HL-60 (cell line): ENCODE results near the gene RASSF5.

Experiments used
- DNase-seq, 2 experiments: peaks; one replicate each; pipeline ENCODE4 v3.0.0-alpha.2; 2010 to 2020; ENCODE audit warnings: low read depth in 1 of 2, low spot score in 1 of 2
- H3K27ac ChIP-seq: fragments of 250-450 bp; sonication (Bioruptor Pico); replicated peaks from 2 replicates; pipeline ENCODE4 v1.5.1; 2020; ENCODE audit warnings: mild to moderate bottlenecking, moderate library complexity
- H3K27me3 ChIP-seq: fragments of 250-450 bp; sonication (Bioruptor Pico); 2 replicates; pipeline ENCODE4 v1.5.1; 2021; ENCODE audit warnings: mild to moderate bottlenecking, moderate library complexity; ENCODE audit not compliant: insufficient read depth, poor library complexity, severe bottlenecking
- H3K4me3 ChIP-seq: replicated peaks from 2 replicates; pipeline ENCODE4 v1.5.1; 2011; ENCODE audit warnings: mild to moderate bottlenecking, control low read depth, low read length; ENCODE audit not compliant: insufficient read depth
- CTCF ChIP-seq: IDR thresholded peaks from one replicate; pipeline ENCODE4 v1.5.1; 2011; ENCODE audit warnings: low read length, control low read depth, inconsistent platforms; ENCODE audit not compliant: insufficient read depth
- GABPA ChIP-seq: IDR thresholded peaks from 2 replicates; pipeline ENCODE4 v1.6.1; 2012; ENCODE audit warnings: low read depth
- POLR2AphosphoS5 ChIP-seq: IDR thresholded peaks from 2 replicates; pipeline ENCODE4 v1.6.1; 2012; ENCODE audit warnings: low read depth
- REST ChIP-seq: IDR thresholded peaks from 2 replicates; pipeline ENCODE4 v1.6.1; 2012; ENCODE audit warnings: low read depth; ENCODE audit not compliant: insufficient replicate concordance
- SPI1 ChIP-seq: IDR thresholded peaks from 2 replicates; pipeline ENCODE4 v1.6.1; 2012; ENCODE audit warnings: low read depth, mild to moderate bottlenecking, borderline replicate concordance

Gene RASSF5

GRCh38 chr1:206593351-206593925, 86.1 kb downstream of the RASSF5 start:
- TF ChIP-seq REST (no peak), CTCF (no peak), SPI1 (no peak), GABPA (no peak)
- DNase-seq: no peak
- Histone ChIP-seq H3K27me3 (no peaks in the 10 kb centered on the region), H3K4me3 (no peak overlapping the region), H3K27ac (no peak overlapping the region)

GRCh38 chr1:206595581-206596318, 88.4 kb downstream of the RASSF5 start:
- DNase-seq: no peak
- no peaks in the 10 kb centered on the region for H3K27me3 ChIP-seq
- no peak overlapping the region for H3K27ac ChIP-seq
- TF ChIP-seq REST (no peak), CTCF (no peak), SPI1 (no peak), POLR2AphosphoS5 (no peak), GABPA (no peak)
- H3K4me3 ChIP-seq: no peak overlapping the region

GRCh38 chr1:206596319-206596666, 89.0 kb downstream of the RASSF5 start:
- Histone ChIP-seq H3K27me3 (no peaks in the 10 kb centered on the region), H3K27ac (no peak overlapping the region), H3K4me3 (no peak overlapping the region)
- DNase-seq: no peak
- no peak for TF ChIP-seq SPI1
- TF ChIP-seq CTCF: no peak
- no peak for TF ChIP-seq GABPA
- TF ChIP-seq POLR2AphosphoS5: no peak
- no peak for TF ChIP-seq REST
